ENCODE results near the gene TREH. TPM values are rescaled to one million over a fixed set of nuclear protein-coding genes. Genes with fewer than 3 reads are reported as not detected.

TREH gene
- polyA plus RNA-seq, 3 donors = not detected

DNA sequence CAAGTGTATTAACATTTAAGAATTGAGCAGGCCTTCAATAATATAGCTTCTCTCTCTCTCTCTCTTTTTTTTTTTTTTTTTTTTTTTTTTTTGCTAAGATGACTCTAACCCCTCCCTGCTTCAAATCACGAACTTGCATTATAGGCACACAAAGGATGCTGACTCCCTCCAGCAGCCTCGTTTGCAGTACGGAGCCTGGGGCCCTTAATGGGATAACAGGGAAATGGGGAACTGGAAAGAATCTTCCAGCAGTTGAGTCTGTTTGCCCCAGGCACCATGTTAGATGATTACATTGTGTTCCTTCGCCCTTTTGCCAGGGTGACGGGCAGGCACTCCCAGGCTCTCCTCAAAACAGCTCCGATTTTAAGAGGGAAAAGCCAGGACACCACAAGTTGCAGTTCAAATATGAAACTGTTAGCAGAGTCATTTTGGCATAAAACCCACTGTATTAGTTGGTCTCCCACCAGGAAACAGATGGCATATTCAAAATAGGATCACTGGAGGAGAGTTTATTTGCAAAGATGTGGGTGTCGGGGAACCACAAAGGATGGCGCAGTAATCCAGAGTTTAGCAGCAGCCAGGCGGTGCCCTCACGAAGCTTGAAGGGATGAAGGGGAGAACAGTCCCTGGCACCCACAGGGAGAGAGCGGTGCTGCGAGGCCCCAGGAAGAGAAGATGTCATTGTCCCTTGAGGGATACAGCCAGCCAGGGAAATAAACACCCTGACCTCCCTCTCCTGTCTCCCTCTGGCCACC lies 26.5 kb upstream of the TREH start:
- Mint-ChIP-seq H3K9me3 (peaks cover 0 to 5% (median 0%) of the 10 kb centered on the region in 7 donors), H3K4me1 (peaks cover 45% of the 10 kb centered on the region), H3K27me3 (ENCODE audit: low read depth in 3 of 3) (peaks cover 18 to 29% (median 22%) of the 10 kb centered on the region in 3 donors), H3K36me3 (peaks cover 14 to 34% of the 10 kb centered on the region in 2 donors), H3K27ac (peak overlapping the region in 5 of 7 donors; percentile 33 to 85 (median 70)), H3K4me3 (peak overlapping the region in 1 of 2 donors; percentile 61)
- Histone ChIP-seq H2AFZ (ENCODE audit: insufficient read depth, low read depth, low read length, poor library complexity, severe bottlenecking) (peak overlapping the region; percentile 16), H3K27ac (ENCODE audit: low read depth in 1 of 2, low read length in 2 of 2) (peak overlapping the region in 1 of 2 donors; percentile 59), H3K9ac (ENCODE audit: insufficient read depth, low read length, poor library complexity, severe bottlenecking) (no peak overlapping the region), H3K36me3 (replicated peaks in 1 of 2; ENCODE audit: control insufficient read depth in 1 of 2, insufficient read depth in 2 of 2, low read length in 2 of 2) (peaks cover 13 to 22% of the 10 kb centered on the region in 2 donors), H3K27me3 (ENCODE audit: control insufficient read depth in 2 of 2, insufficient read depth in 2 of 2, low read length in 2 of 2) (no peaks in the 10 kb centered on the region), H3K79me2 (ENCODE audit: insufficient read depth, low read length) (peaks cover 11% of the 10 kb centered on the region), H3K4me2 (replicated peaks; ENCODE audit: extremely low read depth, low read length, poor library complexity, severe bottlenecking) (peak overlapping the region; percentile 57), H3K9me3 (replicated peaks in 1 of 2; ENCODE audit: control insufficient read depth in 1 of 2, insufficient read depth in 1 of 2, low read length in 2 of 2) (no peaks in the 10 kb centered on the region), H4K20me1 (ENCODE audit: insufficient read depth, low read length) (no peaks in the 10 kb centered on the region), H3K4me3 (replicated peaks in 1 of 3; ENCODE audit: low read depth in 2 of 3, low read length in 3 of 3) (no peak overlapping the region), H3K4me1 (ENCODE audit: control insufficient read depth in 1 of 2, insufficient read depth in 2 of 2, low read length in 2 of 2) (peaks cover 51 to 55% of the 10 kb centered on the region in 2 donors)
- WGBS (ENCODE audit: insufficient coverage) = 17% methylated on average over 7 of the region's 12 CpGs
- no peak for DNase-seq
- TF ChIP-seq, protein P1, sequence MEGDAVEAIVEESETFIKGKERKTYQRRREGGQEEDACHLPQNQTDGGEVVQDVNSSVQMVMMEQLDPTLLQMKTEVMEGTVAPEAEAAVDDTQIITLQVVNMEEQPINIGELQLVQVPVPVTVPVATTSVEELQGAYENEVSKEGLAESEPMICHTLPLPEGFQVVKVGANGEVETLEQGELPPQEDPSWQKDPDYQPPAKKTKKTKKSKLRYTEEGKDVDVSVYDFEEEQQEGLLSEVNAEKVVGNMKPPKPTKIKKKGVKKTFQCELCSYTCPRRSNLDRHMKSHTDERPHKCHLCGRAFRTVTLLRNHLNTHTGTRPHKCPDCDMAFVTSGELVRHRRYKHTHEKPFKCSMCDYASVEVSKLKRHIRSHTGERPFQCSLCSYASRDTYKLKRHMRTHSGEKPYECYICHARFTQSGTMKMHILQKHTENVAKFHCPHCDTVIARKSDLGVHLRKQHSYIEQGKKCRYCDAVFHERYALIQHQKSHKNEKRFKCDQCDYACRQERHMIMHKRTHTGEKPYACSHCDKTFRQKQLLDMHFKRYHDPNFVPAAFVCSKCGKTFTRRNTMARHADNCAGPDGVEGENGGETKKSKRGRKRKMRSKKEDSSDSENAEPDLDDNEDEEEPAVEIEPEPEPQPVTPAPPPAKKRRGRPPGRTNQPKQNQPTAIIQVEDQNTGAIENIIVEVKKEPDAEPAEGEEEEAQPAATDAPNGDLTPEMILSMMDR (IDR thresholded peaks at IDR 0.05) = no peak
- intact Hi-C loops (cut with micrococcal nuclease) = loop anchor here in 1 of 2 donors (10.0 kb wide), 1 partner anchor 89 kb away; the partner anchor contains the start of gene DDX6

DNA sequence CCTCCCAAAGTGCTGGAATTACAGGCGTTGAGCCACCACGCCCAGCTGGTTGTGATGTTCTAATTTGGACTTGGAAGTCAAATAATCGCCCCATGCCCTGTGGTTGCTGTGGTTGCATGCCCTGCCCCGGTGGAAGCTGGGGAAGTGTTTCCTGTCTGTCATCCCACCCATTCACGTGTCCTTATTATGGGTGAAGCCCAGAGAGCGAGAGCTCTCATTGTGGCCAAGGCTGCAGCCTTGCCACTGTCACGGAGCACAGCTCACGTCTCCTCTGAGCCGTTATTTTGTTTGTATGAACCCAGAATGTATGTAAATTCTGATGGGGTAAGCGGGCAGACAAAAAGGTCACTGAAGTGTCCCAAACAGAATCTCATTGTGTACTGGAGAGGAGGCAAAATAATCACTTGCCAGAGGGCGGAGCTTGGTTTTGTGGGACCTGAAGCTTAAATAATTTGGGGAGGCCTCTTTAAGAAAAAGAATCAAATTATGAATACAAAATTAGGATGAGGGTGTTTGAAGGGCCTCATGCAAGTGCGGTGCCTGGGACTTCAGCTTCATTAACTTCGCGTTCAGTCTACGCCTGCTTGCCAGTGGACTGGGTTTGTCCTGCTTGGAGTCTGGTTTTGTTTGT lies 25.8 kb upstream of the TREH start:
- TF ChIP-seq, protein P1 (IDR thresholded peaks at IDR 0.05) = no peak
- Mint-ChIP-seq H3K36me3 (peaks cover 17 to 33% of the 10 kb centered on the region in 2 donors), H3K4me1 (peaks cover 48% of the 10 kb centered on the region), H3K9me3 (peaks cover 0 to 8% (median 0%) of the 10 kb centered on the region in 7 donors), H3K27me3 (ENCODE audit: low read depth in 3 of 3) (peaks cover 16 to 29% (median 22%) of the 10 kb centered on the region in 3 donors), H3K27ac (peak overlapping the region; percentile 68 to 90 (median 85)), H3K4me3 (peak overlapping the region; percentile 59 to 69)
- peak overlapping the region; percentile 57 for H3K4me2 ChIP-seq (replicated peaks; ENCODE audit: extremely low read depth, low read length, poor library complexity, severe bottlenecking)
- peak overlapping the region in 1 of 3 experiments; percentile 28 for H3K4me3 ChIP-seq (replicated peaks in 1 of 3; ENCODE audit: low read depth in 2 of 3, low read length in 3 of 3)
- no peaks in the 10 kb centered on the region for H3K9me3 ChIP-seq (replicated peaks in 1 of 2; ENCODE audit: control insufficient read depth in 1 of 2, insufficient read depth in 1 of 2, low read length in 2 of 2)
- under 1% methylated on average over 10 of the region's 15 CpGs for WGBS (ENCODE audit: insufficient coverage)
- intact Hi-C loops (cut with micrococcal nuclease) = loop anchor here in 1 of 2 donors (10.0 kb wide), 1 partner anchor 90 kb away; the partner anchor contains the start of gene DDX6
- DNase-seq = peak; percentile 58 to 73 (median 71)
- no peaks in the 10 kb centered on the region for H3K27me3 ChIP-seq (ENCODE audit: control insufficient read depth in 2 of 2, insufficient read depth in 2 of 2, low read length in 2 of 2)
- H3K9ac ChIP-seq (ENCODE audit: insufficient read depth, low read length, poor library complexity, severe bottlenecking) = no peak overlapping the region
- peak overlapping the region; percentile 39 to 59 for H3K27ac ChIP-seq (ENCODE audit: low read depth in 1 of 2, low read length in 2 of 2)
- H2AFZ ChIP-seq (ENCODE audit: insufficient read depth, low read depth, low read length, poor library complexity, severe bottlenecking) = peak overlapping the region; percentile 16
- H3K79me2 ChIP-seq (ENCODE audit: insufficient read depth, low read length) = peaks cover 11% of the 10 kb centered on the region
- no peaks in the 10 kb centered on the region for H4K20me1 ChIP-seq (ENCODE audit: insufficient read depth, low read length)
- peaks cover 13 to 22% of the 10 kb centered on the region in 2 donors for H3K36me3 ChIP-seq (replicated peaks in 1 of 2; ENCODE audit: control insufficient read depth in 1 of 2, insufficient read depth in 2 of 2, low read length in 2 of 2)
- peaks cover 58 to 63% of the 10 kb centered on the region in 2 donors for H3K4me1 ChIP-seq (ENCODE audit: control insufficient read depth in 1 of 2, insufficient read depth in 2 of 2, low read length in 2 of 2)

Measured in CD14-positive monocyte (primary cell).